Measurements from ENCODE around the gene EIF4B.
"Not testable (repeated sequence)": the region's sequence is repeated elsewhere in the genome, so short reads cannot be mapped to it uniquely, and the experiment has no call there.

- not testable (repeated sequence) for TF ChIP-seq EZH2 (IDR thresholded peaks at IDR 0.05; ENCODE audit: borderline replicate concordance, low read length); CTCF (IDR thresholded peaks at IDR 0.05; ENCODE audit: low read length)
These were observed 2.5 kb downstream of the EIF4B start for GRCh38 chr12:53008760-53009159.
